K562 (cell line): ENCODE results near the gene PARS2. TPM values are rescaled to one million over a fixed set of nuclear protein-coding genes. Genes with fewer than 3 reads are reported as not detected.

ENCODE experiments used
- BMI1 ChIP-seq: fragments of 150-350 bp; IDR thresholded peaks from 2 replicates; pipeline ENCODE4 v1.6.1; 2014; ENCODE audit warnings: low read length
- CBX1 ChIP-seq: sonication (generic); IDR thresholded peaks from 2 replicates; pipeline ENCODE4 v1.6.1; 2016; ENCODE audit warnings: antibody characterized with exemption, low read depth, mild to moderate bottlenecking
- CTBP1 ChIP-seq: fragments of 450-650 bp; IDR thresholded peaks from 2 replicates; pipeline ENCODE4 v1.6.1; 2016; ENCODE audit warnings: borderline replicate concordance
- CUX1 ChIP-seq: fragments of 200-800 bp; sonication (Bioruptor generic); IDR thresholded peaks from 2 replicates; pipeline ENCODE4 v1.6.1; 2016; ENCODE audit warnings: missing genetic modification characterization, missing compliant biosample characterization
- MAX ChIP-seq: sonication (generic); formaldehyde crosslinking; IDR thresholded peaks from 2 replicates; pipeline ENCODE4 v1.9.0; 2022; ENCODE audit warnings: mild to moderate bottlenecking, missing genetic modification reagents
- MYBL2 ChIP-seq, 2 experiments: fragments of 450-650 bp in 1 of 2; sonication (generic) in 1 of 2; formaldehyde crosslinking in 1 of 2; IDR thresholded peaks; 2 replicates each; pipeline versions ENCODE4 v1.6.1 to v1.8.1; 2017 to 2022; ENCODE audit warnings: borderline replicate concordance in 1 of 2, inconsistent platforms in 1 of 2, low read depth in 1 of 2, mild to moderate bottlenecking in 1 of 2, missing genetic modification reagents in 1 of 2, moderate library complexity in 1 of 2
- POLR2A ChIP-seq: fragments of 450-650 bp; conservative IDR thresholded peaks from 2 replicates; pipeline ENCODE4 v1.6.1; 2016
- PYGO2 ChIP-seq: fragments of 450-650 bp; IDR thresholded peaks from 2 replicates; pipeline ENCODE4 v1.6.1; 2016; ENCODE audit warnings: mild to moderate bottlenecking, missing genetic modification characterization, moderate library complexity, missing compliant biosample characterization
- SP1 ChIP-seq: sonication (generic); formaldehyde crosslinking; IDR thresholded peaks from 2 replicates; pipeline ENCODE4 v1.8.1; 2022; ENCODE audit warnings: mild to moderate bottlenecking, missing genetic modification reagents
- TAF9B ChIP-seq: fragments of 450-650 bp; IDR thresholded peaks from 2 replicates; pipeline ENCODE4 v1.6.1; 2018; ENCODE audit warnings: mild to moderate bottlenecking; ENCODE audit not compliant: partially characterized antibody
- TBP ChIP-seq: optimal IDR thresholded peaks from 2 replicates; pipeline ENCODE3; 2011; ENCODE audit warnings: low read depth, low read length, improper control_type of control experiment
- TCF7 ChIP-seq: sonication (generic); IDR thresholded peaks from 2 replicates; pipeline ENCODE4 v1.6.1; 2016; ENCODE audit warnings: antibody characterized with exemption, borderline replicate concordance
- ZNF764 ChIP-seq: fragments of 250-450 bp; sonication (Bioruptor Pico); IDR thresholded peaks from 2 replicates; pipeline ENCODE4 v1.4.0; 2020; ENCODE audit warnings: low read depth, mild to moderate bottlenecking, moderate library complexity
- polyA plus RNA-seq, 8 experiments: library from polyadenylated mRNA; depleted of rRNA in 4 of 8; stranded (reverse) in 5 of 8; unstranded in 3 of 8; fragments of >200 nt; fragmentation: Nextera tagmentation in 2 of 8; fragmentation: Illumina TruSeq in 1 of 8; extraction: Ambion mirVana in 2 of 8; extraction: Trizol in 1 of 8; gene quantifications; 2 replicates each; pipeline versions ENCODE4 v1.2.1 to v1.2.3, GENCODE V29; 2011 to 2014; ENCODE audit warnings: inconsistent platforms in 1 of 8, missing spikeins in 1 of 8
- total RNA-seq, 7 experiments: library from RNA; depleted of rRNA in 6 of 7; stranded (reverse); fragments of >200 nt in 6 of 7; fragmentation: Illumina TruSeq in 2 of 7; extraction: Trizol in 2 of 7; gene quantifications; 2 replicates each; pipeline versions ENCODE4 v1.2.1 to v1.2.3, GENCODE V29; 2011 to 2021; ENCODE audit warnings: low replicate concordance in 1 of 7
- TF ChIP-seq, protein P1 (sequence below): sonication (generic); formaldehyde crosslinking; IDR thresholded peaks from 2 replicates; pipeline ENCODE4 v1.5.0; 2020; ENCODE audit warnings: missing genetic modification reagents
- TF ChIP-seq, protein P2 (sequence below): fragments of 250-450 bp; sonication (Bioruptor Pico); IDR thresholded peaks from 2 replicates; pipeline ENCODE4 v1.4.0; 2020

Gene PARS2
- total and polyA plus RNA-seq, 9 of the 15 experiments (the other 6 are each of a cell fraction or from before 2014, with no cell fraction given) = 6.3 to 12.4 (median 7.9) TPM

DNA sequence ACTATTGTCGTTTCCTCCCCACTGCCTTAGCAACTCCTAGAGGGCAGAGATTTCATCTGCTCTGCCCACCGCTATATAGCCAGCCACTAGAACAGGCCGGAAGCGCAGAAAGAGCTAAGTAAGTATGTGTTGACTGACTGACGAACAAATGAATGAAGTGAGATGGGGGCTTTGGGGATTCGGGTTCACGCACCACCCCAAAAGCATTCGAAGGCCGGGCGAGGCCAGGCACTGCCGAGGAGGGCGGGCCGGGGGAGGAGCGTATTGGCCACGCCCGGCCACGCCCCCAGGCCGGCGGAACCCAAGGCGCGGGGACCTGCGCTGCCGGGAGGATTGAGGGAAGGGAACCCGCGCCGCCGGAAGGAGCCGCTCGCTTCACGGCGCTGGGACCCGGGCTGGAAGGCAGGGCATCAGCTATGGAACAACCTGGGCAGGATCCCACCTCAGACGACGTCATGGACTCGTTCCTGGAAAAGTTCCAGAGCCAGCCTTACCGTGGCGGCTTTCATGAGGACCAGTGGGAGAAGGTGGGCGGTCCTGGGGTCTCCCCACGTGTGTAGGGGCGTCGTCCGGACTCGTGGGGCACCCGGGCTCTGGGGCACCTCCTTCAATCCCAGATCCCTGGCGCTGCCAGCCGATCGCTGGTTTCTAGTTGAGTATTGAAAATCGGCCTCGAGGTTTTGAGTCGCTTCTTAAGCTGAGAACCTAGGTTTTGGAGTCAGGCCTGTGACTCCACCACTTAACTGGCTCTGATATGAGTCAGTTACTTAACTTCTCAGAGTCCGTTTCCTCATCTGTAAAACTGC lies 48.6 kb downstream of the PARS2 start, which contains the start of gene TTC4 (continued):
- TF ChIP-seq, protein P1, sequence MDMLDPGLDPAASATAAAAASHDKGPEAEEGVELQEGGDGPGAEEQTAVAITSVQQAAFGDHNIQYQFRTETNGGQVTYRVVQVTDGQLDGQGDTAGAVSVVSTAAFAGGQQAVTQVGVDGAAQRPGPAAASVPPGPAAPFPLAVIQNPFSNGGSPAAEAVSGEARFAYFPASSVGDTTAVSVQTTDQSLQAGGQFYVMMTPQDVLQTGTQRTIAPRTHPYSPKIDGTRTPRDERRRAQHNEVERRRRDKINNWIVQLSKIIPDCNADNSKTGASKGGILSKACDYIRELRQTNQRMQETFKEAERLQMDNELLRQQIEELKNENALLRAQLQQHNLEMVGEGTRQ = 0 out of 2 replicates have a peak, but pooled peaks have one; percentile 18
- TF ChIP-seq PYGO2 (tag) (no peak), BMI1 (no peak), ZNF764 (CRISPR knock-in tag) (0 out of 2 replicates have a peak, but pooled peaks have one; percentile 12), TBP (peak; percentile 88), TCF7 (peak; percentile 46; the same call in 1 of the 2 replicates), CUX1 (CRISPR knock-in tag) (no peak), TAF9B (peak; percentile 90), MAX (CRISPR knock-in tag) (peak; percentile 86), MYBL2 (IDR thresholded peaks at IDR 0.05; ENCODE audit: low read depth) (no peak), MYBL2 (CRISPR knock-in tag; IDR thresholded peaks at IDR 0.05; ENCODE audit: borderline replicate concordance) (no peak), SP1 (CRISPR knock-in tag) (peak; percentile 100), CBX1 (peak; percentile 97), POLR2A (peak; percentile 97), CTBP1 (peak; percentile 92)
- TF ChIP-seq, protein P2, sequence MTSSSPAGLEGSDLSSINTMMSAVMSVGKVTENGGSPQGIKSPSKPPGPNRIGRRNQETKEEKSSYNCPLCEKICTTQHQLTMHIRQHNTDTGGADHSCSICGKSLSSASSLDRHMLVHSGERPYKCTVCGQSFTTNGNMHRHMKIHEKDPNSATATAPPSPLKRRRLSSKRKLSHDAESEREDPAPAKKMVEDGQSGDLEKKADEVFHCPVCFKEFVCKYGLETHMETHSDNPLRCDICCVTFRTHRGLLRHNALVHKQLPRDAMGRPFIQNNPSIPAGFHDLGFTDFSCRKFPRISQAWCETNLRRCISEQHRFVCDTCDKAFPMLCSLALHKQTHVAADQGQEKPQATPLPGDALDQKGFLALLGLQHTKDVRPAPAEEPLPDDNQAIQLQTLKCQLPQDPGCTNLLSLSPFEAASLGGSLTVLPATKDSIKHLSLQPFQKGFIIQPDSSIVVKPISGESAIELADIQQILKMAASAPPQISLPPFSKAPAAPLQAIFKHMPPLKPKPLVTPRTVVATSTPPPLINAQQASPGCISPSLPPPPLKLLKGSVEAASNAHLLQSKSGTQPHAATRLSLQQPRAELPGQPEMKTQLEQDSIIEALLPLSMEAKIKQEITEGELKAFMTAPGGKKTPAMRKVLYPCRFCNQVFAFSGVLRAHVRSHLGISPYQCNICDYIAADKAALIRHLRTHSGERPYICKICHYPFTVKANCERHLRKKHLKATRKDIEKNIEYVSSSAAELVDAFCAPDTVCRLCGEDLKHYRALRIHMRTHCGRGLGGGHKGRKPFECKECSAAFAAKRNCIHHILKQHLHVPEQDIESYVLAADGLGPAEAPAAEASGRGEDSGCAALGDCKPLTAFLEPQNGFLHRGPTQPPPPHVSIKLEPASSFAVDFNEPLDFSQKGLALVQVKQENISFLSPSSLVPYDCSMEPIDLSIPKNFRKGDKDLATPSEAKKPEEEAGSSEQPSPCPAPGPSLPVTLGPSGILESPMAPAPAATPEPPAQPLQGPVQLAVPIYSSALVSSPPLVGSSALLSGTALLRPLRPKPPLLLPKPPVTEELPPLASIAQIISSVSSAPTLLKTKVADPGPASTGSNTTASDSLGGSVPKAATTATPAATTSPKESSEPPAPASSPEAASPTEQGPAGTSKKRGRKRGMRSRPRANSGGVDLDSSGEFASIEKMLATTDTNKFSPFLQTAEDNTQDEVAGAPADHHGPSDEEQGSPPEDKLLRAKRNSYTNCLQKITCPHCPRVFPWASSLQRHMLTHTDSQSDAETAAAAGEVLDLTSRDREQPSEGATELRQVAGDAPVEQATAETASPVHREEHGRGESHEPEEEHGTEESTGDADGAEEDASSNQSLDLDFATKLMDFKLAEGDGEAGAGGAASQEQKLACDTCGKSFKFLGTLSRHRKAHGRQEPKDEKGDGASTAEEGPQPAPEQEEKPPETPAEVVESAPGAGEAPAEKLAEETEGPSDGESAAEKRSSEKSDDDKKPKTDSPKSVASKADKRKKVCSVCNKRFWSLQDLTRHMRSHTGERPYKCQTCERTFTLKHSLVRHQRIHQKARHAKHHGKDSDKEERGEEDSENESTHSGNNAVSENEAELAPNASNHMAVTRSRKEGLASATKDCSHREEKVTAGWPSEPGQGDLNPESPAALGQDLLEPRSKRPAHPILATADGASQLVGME = 0 out of 2 replicates have a peak, but pooled peaks have one; percentile 55
